ENCODE measurements around the gene DHX34.
A peak's percentile ranks its signal among the peaks of the same experiment; 100 is the strongest.
"Not testable (repeated sequence)": the region's sequence is repeated elsewhere in the genome, so short reads cannot be mapped to it uniquely, and the experiment has no call there.

Gene DHX34

DNA sequence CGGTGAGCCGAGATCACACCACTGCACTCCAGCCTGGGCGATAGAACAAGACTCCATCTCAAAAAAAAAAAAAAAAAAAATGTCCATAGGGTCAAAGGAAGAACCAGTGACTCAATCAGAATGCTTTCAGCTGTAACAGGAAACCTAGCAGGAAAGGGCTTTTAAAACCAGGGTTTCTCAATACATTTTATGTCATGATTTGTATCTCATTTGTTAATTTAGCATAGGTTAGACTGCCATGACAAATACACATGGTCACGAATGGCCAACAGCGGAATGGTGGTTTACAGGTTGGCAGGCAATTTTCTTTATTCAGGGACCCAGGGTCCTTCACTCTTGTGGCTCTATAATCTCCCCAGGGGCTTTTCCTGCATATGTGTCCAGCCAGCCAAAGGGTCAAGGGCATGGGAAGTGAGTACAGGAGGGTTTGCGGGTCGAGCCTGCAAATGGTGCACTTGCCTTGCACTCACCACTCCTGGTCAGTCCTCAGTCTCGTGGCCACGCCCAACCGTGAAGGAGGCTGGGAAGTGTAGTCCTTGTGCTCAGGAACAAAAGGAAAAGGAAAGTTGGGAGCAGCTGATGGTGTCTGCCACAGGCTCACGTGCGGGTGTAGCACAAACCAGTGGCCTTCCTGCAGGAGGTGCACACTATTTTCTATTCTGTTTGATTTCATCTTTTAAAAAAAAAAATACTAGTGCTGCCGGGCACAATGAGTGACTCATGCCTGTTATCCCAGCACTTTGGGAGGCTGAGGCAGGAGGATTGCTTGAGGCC lies 14.8 kb downstream of the DHX34 start:
- DNase-seq (ENCODE audit: insufficient read length, low spot score) = no peak
- FAIRE-seq = no peak

GRCh38 chr19:47365455-47365854 lies 16.3 kb downstream of the DHX34 start:
- FAIRE-seq; DNase-seq (ENCODE audit: insufficient read length, low spot score): not testable (repeated sequence)

DNA sequence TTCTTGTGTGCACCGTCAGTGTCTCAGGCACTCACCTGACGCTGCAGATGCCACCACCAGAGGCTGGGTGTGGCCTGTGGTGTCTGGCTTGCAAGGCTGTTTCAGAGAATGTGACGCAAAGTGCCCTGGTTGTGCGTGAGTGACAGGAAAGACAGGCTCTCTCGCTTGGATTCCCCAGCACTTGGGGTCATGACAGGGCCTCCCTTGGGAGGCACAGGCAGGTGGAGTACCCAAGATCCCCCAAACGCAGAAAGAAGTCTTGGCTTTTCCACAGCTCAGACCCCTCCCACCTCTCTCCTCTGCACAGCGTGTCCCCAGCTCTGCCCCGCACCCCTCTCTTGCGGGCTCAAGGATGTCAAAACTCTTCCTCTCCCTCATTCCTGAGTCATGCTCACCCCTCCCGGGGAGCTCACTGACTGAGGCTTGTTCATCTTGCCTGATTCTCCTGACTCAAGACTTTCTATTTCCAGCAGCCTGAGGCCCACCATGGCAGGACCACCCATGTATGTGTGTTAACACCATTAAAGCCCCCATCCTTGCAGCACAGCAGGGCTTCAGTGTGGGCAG lies 21.0 kb downstream of the DHX34 start:
- FAIRE-seq = no peak
- no peak for DNase-seq (ENCODE audit: insufficient read length, low spot score)

DNA sequence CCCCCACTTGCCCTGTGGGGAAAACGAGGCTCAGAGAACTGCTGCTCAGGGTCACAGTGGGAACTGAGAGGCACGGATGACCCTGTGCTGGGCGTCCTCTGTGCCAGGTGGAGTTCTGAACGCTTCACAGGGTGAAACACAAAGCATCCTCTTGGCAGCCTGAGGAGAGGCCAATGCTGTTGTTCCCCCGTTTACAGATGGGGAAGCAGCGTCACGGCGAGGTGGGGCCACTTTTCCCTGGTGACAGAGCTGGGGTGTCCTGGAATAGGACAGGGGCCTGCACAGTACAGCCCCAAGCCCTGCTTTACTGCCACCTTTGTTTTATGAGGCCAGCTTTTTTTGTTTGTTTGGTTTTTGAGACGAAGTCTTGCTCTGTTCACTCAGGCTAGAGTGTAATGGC lies 22.1 kb downstream of the DHX34 start:
- FAIRE-seq = no peak
- no peak for DNase-seq (ENCODE audit: insufficient read length, low spot score)

DNA sequence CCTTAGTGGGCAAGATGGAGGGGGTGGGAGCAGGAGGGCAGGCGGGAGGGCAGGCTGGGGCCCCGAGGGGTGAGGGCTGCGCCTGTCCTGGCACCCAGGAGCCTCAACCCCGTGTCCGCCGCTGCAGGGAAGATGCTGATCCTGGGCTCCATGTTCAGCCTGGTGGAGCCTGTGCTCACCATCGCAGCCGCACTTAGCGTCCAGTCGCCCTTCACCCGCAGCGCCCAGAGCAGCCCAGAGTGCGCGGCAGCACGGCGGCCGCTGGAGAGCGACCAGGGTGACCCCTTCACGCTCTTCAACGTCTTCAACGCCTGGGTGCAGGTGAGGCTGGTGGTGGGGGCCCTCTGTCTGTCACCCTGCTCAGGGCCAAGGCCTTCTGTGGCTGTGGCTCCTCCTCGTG lies 23.5 kb downstream of the DHX34 start:
- FAIRE-seq = no peak
- DNase-seq (ENCODE audit: insufficient read length, low spot score) = no peak

DNA sequence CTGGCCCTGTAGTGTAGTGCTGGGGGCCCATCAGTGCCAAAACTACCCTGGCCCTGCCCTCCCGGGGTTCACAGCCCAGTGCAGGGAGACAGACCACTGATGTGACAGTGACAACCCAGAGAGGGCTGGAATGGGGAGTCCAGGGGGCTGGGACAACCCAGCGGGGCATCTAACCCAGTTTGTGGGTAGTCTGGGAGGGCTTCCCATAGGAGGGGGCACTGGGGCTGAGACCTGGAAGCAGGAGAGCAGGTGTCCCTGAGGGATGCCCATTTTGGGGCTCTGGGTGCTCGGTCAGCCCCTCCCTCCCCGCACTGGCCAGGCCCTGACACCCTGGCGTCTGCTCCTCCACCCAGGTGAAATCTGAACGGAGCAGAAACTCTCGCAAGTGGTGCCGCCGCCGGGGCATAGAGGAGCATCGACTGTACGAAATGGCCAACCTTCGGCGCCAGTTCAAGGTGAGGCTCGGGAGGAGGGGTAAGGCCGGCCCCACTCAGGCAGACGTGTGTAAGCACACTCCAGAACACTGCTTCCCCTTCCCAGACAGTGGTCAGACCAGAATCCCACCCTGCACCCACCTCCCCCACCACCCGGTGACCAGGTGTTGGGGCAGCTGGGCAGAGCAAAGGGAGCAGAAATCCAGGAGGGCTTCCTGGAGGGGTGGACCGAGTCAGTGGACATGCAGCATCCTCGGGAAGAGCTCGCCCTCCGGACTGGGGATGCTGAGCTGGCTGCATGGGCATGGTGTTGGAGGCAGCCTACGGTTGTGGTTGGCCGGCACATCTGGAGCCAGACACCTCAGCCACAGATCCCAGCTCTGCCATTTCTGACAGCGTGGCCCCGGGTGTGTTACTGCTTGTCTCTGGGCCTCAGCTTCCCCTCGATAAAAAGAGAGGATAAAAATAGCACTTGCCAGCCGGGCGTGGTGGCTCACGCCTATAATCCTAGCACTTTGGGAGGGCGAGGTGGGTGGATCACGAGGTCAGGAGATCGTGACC lies 24.4 kb downstream of the DHX34 start:
- FAIRE-seq = no peak
- no peak for DNase-seq (ENCODE audit: insufficient read length, low spot score)

GRCh38 chr19:47374876-47375693 lies 26.0 kb downstream of the DHX34 start:
- DNase-seq (ENCODE audit: insufficient read length, low spot score) = no peak
- FAIRE-seq = no peak

GRCh38 chr19:47375694-47376588 lies 26.8 kb downstream of the DHX34 start:
- FAIRE-seq (no peak), DNase-seq (ENCODE audit: insufficient read length, low spot score) (no peak)

GRCh38 chr19:47376589-47377144 lies 27.6 kb downstream of the DHX34 start:
- no peak for FAIRE-seq

DNA sequence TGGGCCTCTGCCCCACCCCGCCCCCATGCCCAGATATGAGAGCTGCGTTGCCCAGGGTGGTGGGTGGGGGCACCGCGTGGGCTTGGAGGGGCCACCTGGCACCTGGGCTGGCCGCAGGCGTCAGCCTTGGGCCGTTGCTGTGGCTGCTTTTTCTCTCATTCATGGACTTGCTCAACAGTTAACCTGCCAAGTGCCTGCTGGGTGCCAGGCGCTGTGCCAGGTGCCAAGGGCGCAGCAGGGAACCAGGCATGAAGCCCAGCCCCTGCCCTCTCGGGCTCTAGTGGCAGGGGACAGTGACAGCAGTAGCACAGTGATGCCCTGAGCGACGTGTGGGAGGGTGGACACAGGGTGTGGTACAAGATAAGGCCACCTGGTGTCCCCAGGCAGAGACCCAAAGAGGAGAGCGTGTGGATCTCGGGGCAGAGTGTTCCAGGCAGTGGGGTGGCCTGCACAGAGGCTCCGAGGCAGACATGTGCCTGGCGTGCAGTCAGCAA lies 28.1 kb downstream of the DHX34 start:
- no peak for FAIRE-seq
- no peak for DNase-seq (ENCODE audit: insufficient read length, low spot score)

More at GRCh38 chr19:47376589-47377144, 27.6 kb downstream of the DHX34 start:
- DNase-seq (ENCODE audit: insufficient read length, low spot score) = no peak

GRCh38 chr19:47377801-47378200 lies 28.7 kb downstream of the DHX34 start:
- FAIRE-seq = no peak
- no peak for DNase-seq (ENCODE audit: insufficient read length, low spot score)

- DNase-seq (ENCODE audit: insufficient read length, low spot score) (no peak), FAIRE-seq (no peak)
These were observed 29.1 kb downstream of the DHX34 start for GRCh38 chr19:47378246-47378645.

GRCh38 chr19:47379381-47379938 lies 30.3 kb downstream of the DHX34 start:
- DNase-seq (ENCODE audit: insufficient read length, low spot score) (no peak), FAIRE-seq (no peak)

- no peak for FAIRE-seq
- no peak for DNase-seq (ENCODE audit: insufficient read length, low spot score)
These were observed 31.4 kb downstream of the DHX34 start for GRCh38 chr19:47380559-47380958.

GRCh38 chr19:47381121-47381520 lies 32.0 kb downstream of the DHX34 start:
- FAIRE-seq (no peak), DNase-seq (ENCODE audit: insufficient read length, low spot score) (no peak)

GRCh38 chr19:47381653-47382279 lies 32.7 kb downstream of the DHX34 start:
- peak; percentile 11 for FAIRE-seq

DNA sequence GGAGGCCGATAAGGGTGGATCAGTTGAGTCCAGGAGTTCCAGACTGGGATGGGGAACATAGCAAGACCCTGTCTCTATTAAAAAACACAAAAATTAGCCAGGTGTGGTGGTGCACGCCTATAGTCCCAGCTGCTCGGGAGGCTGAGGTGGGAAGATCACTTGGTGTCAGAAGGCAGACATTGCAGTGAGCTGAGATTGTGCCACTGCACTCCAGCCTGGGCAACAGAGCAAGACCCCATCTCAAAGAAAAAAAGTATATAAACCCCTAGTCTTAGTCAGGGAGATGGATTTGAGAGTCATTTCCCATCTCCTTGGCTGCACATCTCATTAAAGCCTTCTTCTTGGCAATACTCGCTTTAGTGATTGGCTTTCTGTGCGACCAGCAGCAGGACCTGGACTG lies 34.8 kb downstream of the DHX34 start:
- FAIRE-seq; DNase-seq (ENCODE audit: insufficient read length, low spot score): not testable (repeated sequence)

More at GRCh38 chr19:47381653-47382279, 32.7 kb downstream of the DHX34 start:
- peak; percentile 39 for DNase-seq (ENCODE audit: insufficient read length, low spot score)

GRCh38 chr19:47384533-47384932 lies 35.4 kb downstream of the DHX34 start:
- not testable (repeated sequence) for FAIRE-seq; DNase-seq (ENCODE audit: insufficient read length, low spot score)

Data from GM19239 (cell line).